ENCODE data around the gene MICALL2.

MICALL2 gene

DNA sequence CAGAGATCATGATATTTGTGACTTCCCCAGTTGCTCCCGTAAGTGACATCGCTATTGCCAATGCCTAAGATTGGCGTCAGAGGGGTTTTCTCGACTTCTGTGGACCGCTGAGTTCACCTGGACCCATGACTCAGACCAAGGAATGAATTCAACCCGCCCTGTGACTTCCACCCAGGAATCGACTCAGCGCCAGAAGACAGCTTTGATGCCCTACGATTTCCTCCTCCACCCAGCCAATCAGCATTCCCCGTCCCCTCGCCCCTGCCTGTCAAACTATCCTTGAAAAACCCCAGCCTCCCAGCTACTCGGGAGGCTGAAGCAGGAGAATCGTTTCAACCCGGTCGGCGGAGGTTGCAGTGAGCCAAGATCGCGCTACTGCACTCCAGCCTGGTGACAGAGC, 58.3 kb downstream of the MICALL2 start:
- no peak for FAIRE-seq
- TF ChIP-seq, protein P1, sequence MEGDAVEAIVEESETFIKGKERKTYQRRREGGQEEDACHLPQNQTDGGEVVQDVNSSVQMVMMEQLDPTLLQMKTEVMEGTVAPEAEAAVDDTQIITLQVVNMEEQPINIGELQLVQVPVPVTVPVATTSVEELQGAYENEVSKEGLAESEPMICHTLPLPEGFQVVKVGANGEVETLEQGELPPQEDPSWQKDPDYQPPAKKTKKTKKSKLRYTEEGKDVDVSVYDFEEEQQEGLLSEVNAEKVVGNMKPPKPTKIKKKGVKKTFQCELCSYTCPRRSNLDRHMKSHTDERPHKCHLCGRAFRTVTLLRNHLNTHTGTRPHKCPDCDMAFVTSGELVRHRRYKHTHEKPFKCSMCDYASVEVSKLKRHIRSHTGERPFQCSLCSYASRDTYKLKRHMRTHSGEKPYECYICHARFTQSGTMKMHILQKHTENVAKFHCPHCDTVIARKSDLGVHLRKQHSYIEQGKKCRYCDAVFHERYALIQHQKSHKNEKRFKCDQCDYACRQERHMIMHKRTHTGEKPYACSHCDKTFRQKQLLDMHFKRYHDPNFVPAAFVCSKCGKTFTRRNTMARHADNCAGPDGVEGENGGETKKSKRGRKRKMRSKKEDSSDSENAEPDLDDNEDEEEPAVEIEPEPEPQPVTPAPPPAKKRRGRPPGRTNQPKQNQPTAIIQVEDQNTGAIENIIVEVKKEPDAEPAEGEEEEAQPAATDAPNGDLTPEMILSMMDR (IDR thresholded peaks at IDR 0.05; ENCODE audit: insufficient read depth, missing control alignments) = no peak

DNA sequence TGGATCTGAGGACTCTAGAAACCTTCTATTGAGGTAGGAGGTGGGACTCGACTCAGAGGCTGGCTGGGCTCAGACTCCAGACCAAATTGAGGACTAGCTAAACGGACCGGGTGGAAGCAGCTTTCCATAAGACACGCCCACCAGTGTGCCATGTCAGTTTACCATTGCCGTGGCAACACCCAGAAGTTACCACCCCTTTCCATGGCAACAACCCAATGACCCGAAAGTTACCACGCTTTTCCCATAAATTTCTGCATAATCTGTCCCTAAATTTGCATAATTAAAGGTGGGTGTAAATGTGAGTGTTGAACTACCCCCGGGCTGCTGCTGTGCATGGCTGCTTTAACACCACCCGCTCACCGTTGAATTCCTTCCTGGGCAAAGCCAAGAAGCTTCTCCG, 58.9 kb downstream of the MICALL2 start:
- TF ChIP-seq, protein P1 (IDR thresholded peaks at IDR 0.05; ENCODE audit: insufficient read depth, missing control alignments) = no peak
- DNase-seq (ENCODE audit: insufficient read length, low spot score) = no peak
- no peak for FAIRE-seq

More for the DNA sequence above, 58.3 kb downstream of the MICALL2 start:
- no peak for DNase-seq (ENCODE audit: insufficient read length, low spot score)

GRCh38 chr7:1397491-1398327, 61.6 kb downstream of the MICALL2 start:
- FAIRE-seq (no peak), DNase-seq (ENCODE audit: insufficient read length, low spot score) (no peak)
- TF ChIP-seq, protein P1 (IDR thresholded peaks at IDR 0.05; ENCODE audit: insufficient read depth, missing control alignments) = no peak

- TF ChIP-seq, protein P1 (IDR thresholded peaks at IDR 0.05; ENCODE audit: insufficient read depth, missing control alignments) = no peak
- no peak for FAIRE-seq
- DNase-seq (ENCODE audit: insufficient read length, low spot score) = no peak
Observed at GRCh38 chr7:1396195-1396594, 63.1 kb downstream of the MICALL2 start.

GRCh38 chr7:1395211-1396070, 63.8 kb downstream of the MICALL2 start:
- no peak for FAIRE-seq
- TF ChIP-seq, protein P1 (IDR thresholded peaks at IDR 0.05; ENCODE audit: insufficient read depth, missing control alignments) = no peak
- DNase-seq (ENCODE audit: insufficient read length, low spot score) = no peak

DNA sequence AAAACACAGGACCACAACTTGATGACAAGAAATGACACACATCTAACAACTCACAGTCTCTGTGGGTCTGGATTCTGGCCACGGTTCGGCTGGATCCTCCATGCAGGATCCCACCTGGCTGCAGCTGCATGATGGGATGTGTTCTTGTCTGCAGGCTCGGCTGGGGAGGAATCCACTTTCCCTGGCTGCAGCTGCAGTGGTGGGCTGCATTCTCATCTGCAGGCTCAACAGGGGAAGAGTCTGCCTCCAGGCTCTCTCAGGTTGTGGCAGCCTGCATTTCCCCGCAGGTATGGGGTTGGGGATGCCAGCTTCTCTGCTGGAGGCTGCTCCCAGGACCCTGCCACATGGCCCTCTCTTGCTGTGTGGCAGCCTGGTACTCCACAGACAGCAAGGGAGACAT, 64.9 kb downstream of the MICALL2 start:
- TF ChIP-seq, protein P1 (IDR thresholded peaks at IDR 0.05; ENCODE audit: insufficient read depth, missing control alignments) = no peak
- no peak for FAIRE-seq
- no peak for DNase-seq (ENCODE audit: insufficient read length, low spot score)

All from D721Med (cell line).